COR-L47 (cell line): ENCODE results near the gene RGS14.

Source experiments
- DNase-seq: peaks from one replicate; lab custom pipeline; 2025; lab: John Stamatoyannopoulos, UW

Gene RGS14

DNA sequence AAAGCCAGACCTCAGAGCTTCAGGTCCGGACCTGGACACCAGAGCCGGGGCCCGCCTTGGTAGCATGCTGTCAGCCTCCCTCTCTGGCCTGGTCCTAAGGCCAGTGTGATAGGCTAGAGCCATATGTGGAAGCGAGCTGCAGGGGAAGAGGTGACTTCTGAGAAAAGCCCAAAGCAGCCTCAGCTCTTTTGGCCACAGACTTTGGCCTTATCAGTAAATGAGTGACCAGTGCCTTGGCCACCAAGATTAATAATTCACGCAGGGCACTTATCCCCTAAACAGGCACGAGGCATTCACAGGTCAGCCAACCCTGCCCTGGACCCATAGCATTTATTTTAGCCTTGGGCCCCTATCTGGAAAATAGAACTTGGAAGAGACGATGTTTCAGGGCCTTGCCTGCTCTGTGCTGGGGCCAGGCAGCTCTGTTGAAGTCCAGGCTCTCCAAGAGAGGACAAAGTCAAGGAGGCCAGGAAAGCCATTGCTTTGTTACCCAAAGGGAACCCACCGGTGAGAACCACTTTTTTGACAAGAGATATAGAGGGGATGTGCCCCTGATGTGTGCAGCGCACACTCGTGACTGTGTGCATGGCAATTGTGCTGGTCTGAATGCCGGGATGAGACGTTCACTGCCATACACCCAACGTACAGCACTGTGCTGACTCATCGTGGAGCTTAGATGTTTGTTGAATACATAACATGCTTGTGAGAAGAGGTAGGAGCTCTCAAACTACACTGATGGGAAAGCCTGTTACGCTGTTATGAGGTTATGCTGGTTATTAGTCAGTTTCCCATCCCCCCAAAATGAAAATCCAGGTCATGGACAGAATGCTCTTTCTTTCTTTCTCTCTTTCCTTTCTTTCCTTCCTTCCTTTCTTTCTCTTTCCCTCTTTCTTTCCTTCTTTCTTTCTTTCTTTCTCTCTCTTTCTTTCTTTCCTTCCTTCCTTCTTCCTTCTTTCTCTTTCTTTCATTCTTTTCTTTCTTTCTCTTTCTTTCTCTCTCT lies 21.5 kb downstream of the RGS14 start:
- no peak for DNase-seq

- DNase-seq: no peak
Observed at GRCh38 chr5:177380805-177381126, 23.0 kb downstream of the RGS14 start.

GRCh38 chr5:177382423-177383029 lies 24.8 kb downstream of the RGS14 start:
- peak; percentile 57 for DNase-seq

GRCh38 chr5:177383181-177383580 lies 25.5 kb downstream of the RGS14 start:
- no peak for DNase-seq

DNA sequence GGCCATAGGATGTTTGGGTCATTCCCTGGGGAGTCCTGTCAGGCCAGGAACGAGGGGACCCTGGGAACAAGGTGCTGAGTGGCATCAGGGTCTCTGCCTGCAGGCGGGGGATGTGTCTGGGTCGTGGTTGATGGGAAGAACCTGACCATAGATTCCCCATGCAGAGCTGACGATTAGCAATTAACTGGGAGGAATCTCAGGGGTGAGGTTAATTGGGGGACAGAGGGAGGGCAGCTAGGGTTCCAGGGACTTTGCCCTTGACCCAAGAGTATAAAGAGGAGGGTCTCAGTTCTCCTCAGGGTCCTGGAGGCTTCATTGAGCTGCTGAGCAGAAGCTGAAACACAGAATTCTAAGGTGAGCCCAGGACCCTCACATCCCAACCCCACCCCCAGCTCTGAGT lies 26.4 kb downstream of the RGS14 start, which contains the start of gene SLC34A1:
SLC34A1 (plus strand) TSS at position 301 of the 400 bp plus-strand sequence. CDS start 1,308 bp downstream, outside the sequence.
- no peak for DNase-seq

- no peak for DNase-seq
Observed at GRCh38 chr5:177385720-177386119, 28.0 kb downstream of the RGS14 start.

DNA sequence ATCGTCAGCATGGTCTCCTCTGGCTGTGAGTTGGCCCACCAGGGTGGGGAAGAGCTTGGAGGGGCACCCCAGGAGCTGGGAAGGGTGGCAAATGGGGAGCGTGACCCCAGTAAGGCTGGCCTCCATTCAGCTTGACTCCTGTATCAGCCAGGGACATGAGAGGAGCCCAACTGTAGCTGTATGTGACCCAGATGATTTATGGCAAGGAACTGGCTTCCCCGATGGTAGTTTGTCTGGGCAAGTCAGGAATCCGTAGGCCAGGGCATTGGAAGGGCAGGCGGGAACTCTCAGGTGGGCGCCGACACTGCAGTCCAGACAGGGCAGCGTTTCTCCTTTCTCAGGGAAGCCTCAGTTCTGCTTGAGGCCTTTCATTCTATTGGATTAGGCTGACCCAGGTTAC lies 28.8 kb downstream of the RGS14 start:
- no peak for DNase-seq

GRCh38 chr5:177387405-177387804 lies 29.7 kb downstream of the RGS14 start:
- no peak for DNase-seq

DNA sequence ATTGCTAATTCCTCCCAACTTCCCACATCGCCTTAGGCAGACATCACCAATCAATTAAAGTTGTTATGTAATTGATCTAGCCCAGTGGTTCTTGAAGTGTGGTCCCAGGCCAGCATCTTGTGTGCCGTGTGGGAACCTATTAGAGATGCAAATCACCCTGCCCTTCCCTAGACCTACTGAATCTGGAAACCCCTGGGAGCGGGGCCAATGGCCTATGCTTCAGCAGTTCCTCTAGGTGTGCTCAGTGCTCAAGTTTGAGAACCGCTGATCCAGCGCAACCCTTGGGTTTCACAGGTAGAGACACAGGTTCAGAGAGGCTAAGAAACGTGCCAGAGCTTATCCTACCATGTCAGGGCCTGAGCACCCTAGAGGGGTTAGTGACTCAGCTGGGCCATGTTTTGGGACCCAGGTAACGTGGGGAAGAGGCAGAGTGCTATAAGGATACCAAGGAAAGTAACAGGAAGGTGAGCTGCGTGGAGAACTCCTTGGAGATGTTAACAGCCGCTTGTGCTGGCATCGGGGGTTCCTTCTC lies 30.9 kb downstream of the RGS14 start:
- DNase-seq: no peak

DNA sequence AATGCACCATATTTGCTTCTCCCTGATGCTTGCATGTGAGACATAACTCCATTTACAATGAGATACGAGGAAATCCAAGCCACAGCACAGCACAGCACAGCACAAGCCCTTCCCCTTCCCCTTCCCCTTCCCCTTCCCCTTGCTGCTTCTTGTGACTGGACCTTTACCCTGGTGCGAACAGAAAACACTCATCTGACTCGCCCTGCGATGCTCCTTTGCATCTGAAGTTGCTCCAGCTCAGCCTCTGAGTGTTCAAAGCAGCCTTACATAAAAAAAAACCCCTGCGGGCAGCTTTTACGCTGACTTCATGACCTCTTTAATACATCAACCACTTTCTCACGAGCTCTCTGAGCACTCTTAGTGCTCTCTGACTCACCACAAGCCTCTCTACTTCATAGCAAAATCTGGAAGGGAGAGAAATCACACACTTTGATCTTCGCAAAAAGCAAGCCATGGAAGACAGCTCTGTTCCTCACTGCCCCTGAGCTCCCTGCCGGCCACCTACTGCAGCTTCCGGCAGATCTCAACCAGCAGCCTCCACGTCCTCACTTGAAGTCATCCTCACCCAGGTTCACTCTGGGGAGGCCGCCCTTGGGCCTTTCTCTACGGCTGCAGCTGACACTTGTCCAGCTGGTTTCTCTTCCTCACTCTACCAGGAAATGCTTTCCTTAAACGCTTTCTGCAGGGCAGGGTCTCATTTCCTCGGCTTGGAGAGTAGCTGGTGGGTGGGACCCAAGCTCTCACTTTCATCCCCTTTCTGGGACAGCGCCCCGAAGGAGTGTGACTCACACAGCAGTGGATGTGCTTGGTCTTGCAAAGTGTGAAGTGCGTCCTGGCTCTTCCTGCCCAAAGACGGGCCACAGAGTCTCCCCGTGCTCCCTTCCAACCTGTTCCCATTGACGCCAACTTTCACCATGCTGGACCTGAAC lies 31.8 kb downstream of the RGS14 start:
- DNase-seq: no peak

- peak; percentile 81 for DNase-seq
Observed at GRCh38 chr5:177390363-177391300, 32.9 kb downstream of the RGS14 start.

DNA sequence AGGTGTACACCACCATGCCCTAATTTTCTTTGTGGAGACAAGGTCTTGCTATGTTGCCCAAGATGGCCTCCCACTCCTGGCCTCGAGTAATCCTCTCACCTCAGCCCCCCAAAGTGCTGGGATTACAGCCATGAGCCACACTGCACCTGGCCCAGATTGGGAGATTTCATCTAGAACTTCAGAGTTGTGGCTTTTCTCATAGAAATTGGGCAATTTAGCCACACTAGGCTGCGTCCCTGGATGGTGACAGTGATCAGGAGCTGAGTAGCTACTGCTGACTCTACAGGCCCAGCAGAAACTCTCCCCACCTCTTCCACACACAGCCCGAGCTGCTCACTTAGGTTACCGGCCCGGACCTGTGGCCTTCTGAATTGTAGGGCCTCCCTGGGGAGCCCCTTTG lies 35.0 kb downstream of the RGS14 start:
- DNase-seq: no peak

DNA sequence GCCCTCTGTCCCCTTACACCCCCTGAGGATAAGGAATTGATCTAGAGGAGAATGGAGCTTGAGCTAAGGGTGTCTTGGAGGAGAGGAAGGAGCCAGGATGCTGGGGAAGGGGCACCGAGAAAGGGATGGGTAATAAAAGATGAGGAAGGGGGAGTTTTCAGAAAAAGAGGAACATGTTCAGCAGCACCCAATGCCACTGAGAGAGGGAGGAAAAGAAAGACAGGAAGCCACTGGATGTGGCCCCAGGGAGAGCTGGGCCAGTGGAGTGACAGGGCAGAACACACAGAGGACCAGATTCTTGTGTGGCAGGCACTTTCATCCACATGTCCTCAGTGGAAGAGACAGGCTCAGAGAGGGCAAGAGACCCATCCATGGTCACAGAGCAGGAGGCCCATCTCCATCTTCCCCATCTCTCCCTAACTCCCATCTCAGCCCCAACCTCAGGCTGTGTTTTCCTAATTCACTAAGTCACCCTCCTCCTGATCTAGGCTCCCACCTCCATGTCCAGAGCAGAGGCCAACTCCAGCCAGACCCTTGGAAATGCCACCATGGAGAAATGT lies 35.6 kb downstream of the RGS14 start:
- DNase-seq: no peak

- DNase-seq: no peak
Observed at GRCh38 chr5:177393990-177394389, 36.3 kb downstream of the RGS14 start.

GRCh38 chr5:177396078-177396477 lies 38.4 kb downstream of the RGS14 start:
- no peak for DNase-seq

DNA sequence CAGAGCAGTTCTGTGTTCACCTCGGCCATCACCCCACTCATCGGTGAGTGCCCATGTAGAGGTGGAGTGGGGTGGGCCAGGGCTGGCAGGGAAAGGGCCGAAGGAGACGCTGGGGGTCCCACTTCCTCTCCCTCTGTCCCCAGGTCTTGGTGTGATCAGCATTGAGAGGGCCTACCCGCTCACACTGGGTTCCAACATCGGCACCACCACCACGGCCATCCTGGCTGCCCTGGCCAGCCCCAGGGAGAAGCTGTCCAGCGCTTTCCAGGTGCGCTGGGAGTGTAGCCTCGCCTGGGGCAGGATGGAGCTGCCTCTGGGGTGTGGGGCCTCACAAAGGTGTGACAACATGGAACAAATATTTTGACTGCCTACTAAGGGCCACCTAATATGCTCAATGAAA lies 39.1 kb downstream of the RGS14 start:
- no peak for DNase-seq

GRCh38 chr5:177397875-177398390 lies 40.2 kb downstream of the RGS14 start:
- no peak for DNase-seq

DNA sequence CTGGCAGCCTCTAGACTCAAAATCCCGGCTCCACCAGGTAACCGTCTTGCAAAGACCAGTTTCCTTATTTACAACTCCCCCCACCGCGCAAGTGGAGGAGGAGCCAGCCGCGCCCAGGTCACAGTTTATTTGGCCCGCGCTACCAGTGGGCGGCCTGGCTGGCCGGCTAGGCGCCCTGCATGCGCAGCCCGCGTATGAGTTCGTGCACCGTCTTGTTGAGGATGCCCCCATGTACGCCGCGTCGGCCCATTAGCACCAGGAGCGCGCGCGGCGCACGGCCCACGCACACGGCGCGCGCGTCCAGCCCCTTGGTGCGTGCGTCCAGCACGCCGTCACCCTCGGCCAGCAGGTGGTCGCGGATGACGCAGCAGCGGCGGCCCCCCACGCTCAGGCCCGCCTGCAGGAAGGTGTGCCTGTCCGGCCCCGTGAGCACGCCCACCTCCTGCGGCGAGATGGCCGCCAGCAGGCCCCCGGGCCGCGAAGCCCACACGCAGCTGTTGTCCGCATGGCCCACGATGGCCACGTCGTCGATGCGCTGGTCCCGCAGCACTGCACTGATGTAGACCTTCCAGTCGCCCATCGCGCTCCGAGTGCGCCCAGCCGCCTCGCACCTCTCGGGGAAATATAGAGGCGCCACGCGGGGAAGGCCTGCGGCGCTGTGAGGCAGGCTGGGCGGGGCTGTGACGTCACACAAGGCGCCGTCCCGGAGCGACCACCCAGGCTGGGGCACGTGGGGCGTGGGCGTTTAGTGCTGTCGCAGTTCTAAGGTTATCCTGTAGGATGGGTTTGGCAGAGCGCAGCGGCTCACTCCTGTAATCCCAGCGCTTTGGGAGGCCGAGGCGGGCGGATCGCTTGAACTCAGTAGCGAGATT lies 42.5 kb downstream of the RGS14 start, which contains the start of gene PFN3:
PFN3 (minus strand) TSS at position 665 of the 872 bp plus-strand sequence; CDS start at position 580, 85 bp downstream.
- DNase-seq: no peak
